Loucy (cell line): ENCODE measurements around the gene PHF14.
"Not testable (repeated sequence)": the region's sequence is repeated elsewhere in the genome, so short reads cannot be mapped to it uniquely, and the experiment has no call there.

ENCODE experiments used
- CTCF ChIP-seq: fragments of 200-600 bp; sonication (generic); conservative IDR thresholded peaks from 2 replicates; pipeline ENCODE4 v1.5.1; 2014; ENCODE audit warnings: mild to moderate bottlenecking, antibody characterized with exemption, low read length
- EZH2phosphoT487 ChIP-seq: fragments of 200-600 bp; IDR thresholded peaks from 2 replicates; pipeline ENCODE4 v1.6.1; 2018; ENCODE audit warnings: antibody characterized with exemption, mild to moderate bottlenecking, moderate library complexity, borderline replicate concordance

GRCh38 chr7:10953078-10953750, 20.5 kb upstream of the PHF14 start:
- TF ChIP-seq CTCF, EZH2phosphoT487: not testable (repeated sequence)
